Thoracic aorta (tissue), 2 donors: ENCODE data around the gene NME5. TPM values are rescaled to one million over a fixed set of nuclear protein-coding genes. Genes with fewer than 3 reads are reported as not detected.

Experiments used
- ATAC-seq: fragments of 150-250 bp; one replicate; pipeline ENCODE4 v1.8.0; 2017; ENCODE audit warnings: low read depth; ENCODE audit not compliant: insufficient number of reproducible peaks, low FRiP score
- DNase-seq: peaks from one replicate; pipeline ENCODE4 v3.0.0-alpha.2; 2020; ENCODE audit warnings: low spot score
- H3K27ac ChIP-seq, 2 donors: fragments of 200-600 bp; sonication (generic); 1 replicate in 1 of 2; 2 replicates in 1 of 2; pipeline ENCODE4 v1.5.1; 2016; ENCODE audit warnings: mild to moderate bottlenecking in 2 of 2, moderate library complexity in 2 of 2
- H3K27me3 ChIP-seq: fragments of 200-600 bp; sonication (generic); replicated peaks from 2 replicates; pipeline ENCODE4 v1.6.0; 2016; ENCODE audit warnings: mild to moderate bottlenecking; ENCODE audit not compliant: insufficient read depth
- H3K36me3 ChIP-seq: fragments of 200-600 bp; sonication (generic); one replicate; pipeline ENCODE4 v1.5.1; 2016
- H3K4me1 ChIP-seq, 2 donors: fragments of 200-600 bp; sonication (generic); 1 replicate in 1 of 2; 2 replicates in 1 of 2; pipeline versions ENCODE4 v1.5.1 to v1.6.0; 2016; ENCODE audit warnings: low read depth in 2 of 2, mild to moderate bottlenecking in 1 of 2; ENCODE audit not compliant: control insufficient read depth in 1 of 2
- H3K4me3 ChIP-seq: fragments of 200-600 bp; sonication (generic); 2 replicates; pipeline ENCODE4 v1.5.1; 2016; ENCODE audit warnings: mild to moderate bottlenecking
- H3K9me3 ChIP-seq: fragments of 200-600 bp; sonication (generic); 2 replicates; pipeline ENCODE4 v1.5.1; 2016
- CTCF ChIP-seq: fragments of 200-600 bp; sonication (generic); IDR thresholded peaks from one replicate; pipeline ENCODE4 v1.5.1; 2019; ENCODE audit warnings: antibody characterized with exemption
- total RNA-seq, 2 donors: library from RNA; depleted of rRNA; stranded (reverse); fragments of >200 nt; gene quantifications; one replicate each; pipeline versions ENCODE4 v1.1.0 to v1.2.3, GENCODE V29; 2016

NME5 gene
- total RNA-seq, 2 donors from 2014 or later, result 3.8 TPM; not detected in 1

- H3K9me3 ChIP-seq, result no peaks in the 10 kb centered on the region
- H3K27ac ChIP-seq, result no peak overlapping the region
- ATAC-seq (no peak), DNase-seq (no peak)
- no peaks in the 10 kb centered on the region for H3K4me1 ChIP-seq
- no peaks in the 10 kb centered on the region for H3K27me3 ChIP-seq
- no peaks in the 10 kb centered on the region for H3K36me3 ChIP-seq
- no peak overlapping the region for H3K4me3 ChIP-seq
- TF ChIP-seq CTCF, result no peak
These were observed 36.0 kb downstream of the NME5 start for GRCh38 chr5:138103319-138103637.

- no peak for DNase-seq
- Histone ChIP-seq H3K27me3 (no peaks in the 10 kb centered on the region), H3K9me3 (no peaks in the 10 kb centered on the region), H3K4me3 (no peak overlapping the region), H3K27ac (no peak overlapping the region), H3K4me1 (no peaks in the 10 kb centered on the region), H3K36me3 (no peaks in the 10 kb centered on the region)
- ATAC-seq, result no peak
- TF ChIP-seq CTCF, result no peak
These were observed 36.5 kb downstream of the NME5 start for GRCh38 chr5:138102454-138103318.

GRCh38 chr5:138096997-138097828, 42.0 kb downstream of the NME5 start:
- Histone ChIP-seq H3K4me3 (no peak overlapping the region), H3K4me1 (no peaks in the 10 kb centered on the region), H3K9me3 (no peaks in the 10 kb centered on the region), H3K27ac (no peak overlapping the region), H3K27me3 (no peaks in the 10 kb centered on the region), H3K36me3 (no peaks in the 10 kb centered on the region)
- no peak for TF ChIP-seq CTCF
- DNase-seq (no peak), ATAC-seq (no peak)

- Histone ChIP-seq H3K4me3 (no peak overlapping the region), H3K27me3 (no peaks in the 10 kb centered on the region), H3K9me3 (no peaks in the 10 kb centered on the region), H3K36me3 (no peaks in the 10 kb centered on the region), H3K4me1 (no peaks in the 10 kb centered on the region), H3K27ac (no peak overlapping the region)
- no peak for DNase-seq
- ATAC-seq, result no peak
- TF ChIP-seq CTCF, result no peak
These were observed 42.9 kb downstream of the NME5 start for GRCh38 chr5:138096363-138096762.
